K562 (cell line): Measurements from ENCODE around the gene SMCO4. TPM values are rescaled to one million over a fixed set of nuclear protein-coding genes. Genes with fewer than 3 reads are reported as not detected.

Experiments used
- CEBPB ChIP-seq: fragments of 450-650 bp; IDR thresholded peaks from 2 replicates; pipeline ENCODE4 v1.6.1; 2016; ENCODE audit warnings: missing genetic modification characterization, missing compliant biosample characterization
- CEBPG ChIP-seq, 3 experiments: fragments of 200-800 bp in 1 of 3; sonication (Bioruptor generic) in 1 of 3; sonication (generic) in 1 of 3; formaldehyde crosslinking in 1 of 3; IDR thresholded peaks in 2 of 3; conservative IDR thresholded peaks in 1 of 3; 2 replicates each; pipeline versions ENCODE4 v1.6.1 to v1.8.0; 2016 to 2022; ENCODE audit warnings: missing compliant biosample characterization in 2 of 3, missing genetic modification characterization in 2 of 3, mild to moderate bottlenecking in 1 of 3, missing genetic modification reagents in 1 of 3
- DDX20 ChIP-seq: fragments of 450-650 bp; IDR thresholded peaks from 2 replicates; pipeline ENCODE4 v1.6.1; 2016; ENCODE audit warnings: missing genetic modification characterization, low read depth, mild to moderate bottlenecking, missing compliant biosample characterization, moderate library complexity
- HNRNPH1 ChIP-seq: fragments of 200-400 bp; formaldehyde crosslinking; optimal IDR thresholded peaks from 2 replicates; pipeline ENCODE3; 2017; ENCODE audit warnings: low read depth, mild to moderate bottlenecking, low read length, moderate library complexity
- HSF4 ChIP-seq: fragments of 250-450 bp; sonication (Bioruptor Pico); IDR thresholded peaks from 2 replicates; pipeline ENCODE4 v2.1.2; 2022; ENCODE audit warnings: mild to moderate bottlenecking, moderate library complexity, borderline replicate concordance
- LCOR ChIP-seq: sonication (generic); formaldehyde crosslinking; IDR thresholded peaks from 2 replicates; pipeline ENCODE4 v1.8.0; 2022; ENCODE audit warnings: mild to moderate bottlenecking, missing genetic modification reagents
- MTF1 ChIP-seq: fragments of 250-450 bp; sonication (Bioruptor Pico); IDR thresholded peaks from 2 replicates; pipeline ENCODE4 v1.9.0; 2021; ENCODE audit warnings: moderate library complexity, mild to moderate bottlenecking, inconsistent platforms, borderline replicate concordance
- NR2C2 ChIP-seq, 2 experiments: fragments of 200-800 bp in 1 of 2; sonication (Bioruptor generic) in 1 of 2; sonication (generic) in 1 of 2; formaldehyde crosslinking in 1 of 2; IDR thresholded peaks; 2 replicates each; pipeline versions ENCODE4 v1.6.1 to v1.8.0; 2016 to 2022; ENCODE audit warnings: mild to moderate bottlenecking in 1 of 2, missing compliant biosample characterization in 1 of 2, missing genetic modification characterization in 1 of 2, missing genetic modification reagents in 1 of 2
- NRF1 ChIP-seq, 2 experiments: fragments of 450-650 bp; IDR thresholded peaks in 1 of 2; conservative IDR thresholded peaks in 1 of 2; 2 replicates each; pipeline ENCODE4 v1.6.1; 2014; ENCODE audit warnings: mild to moderate bottlenecking in 2 of 2
- PTTG1 ChIP-seq: fragments of 450-650 bp; IDR thresholded peaks from 2 replicates; pipeline ENCODE4 v1.6.1; 2016; ENCODE audit warnings: low read depth, mild to moderate bottlenecking, missing genetic modification characterization, missing compliant biosample characterization
- RAD51 ChIP-seq: fragments of 450-650 bp; IDR thresholded peaks from 2 replicates; pipeline ENCODE4 v1.7.1; 2016; ENCODE audit warnings: low read depth, mild to moderate bottlenecking, borderline replicate concordance
- TEAD2 ChIP-seq: fragments of 450-650 bp; IDR thresholded peaks from 2 replicates; pipeline ENCODE4 v1.6.1; 2016; ENCODE audit warnings: missing genetic modification characterization, control low read depth, missing compliant biosample characterization
- ZBTB34 ChIP-seq: fragments of 250-450 bp; sonication (Bioruptor Pico); IDR thresholded peaks from 2 replicates; pipeline ENCODE4 v1.8.0; 2021; ENCODE audit warnings: mild to moderate bottlenecking, moderate library complexity
- ZNF277 ChIP-seq: fragments of 250-450 bp; sonication (Bioruptor Pico); IDR thresholded peaks from 2 replicates; pipeline ENCODE4 v1.8.0; 2022; ENCODE audit warnings: inconsistent platforms, mild to moderate bottlenecking, moderate library complexity, borderline replicate concordance
- ZNF280A ChIP-seq: fragments of 450-650 bp; IDR thresholded peaks from 2 replicates; pipeline ENCODE4 v1.6.1; 2018; ENCODE audit warnings: mild to moderate bottlenecking, low read depth; ENCODE audit not compliant: partially characterized antibody
- ZNF444 ChIP-seq: fragments of 250-450 bp; sonication (Bioruptor Pico); IDR thresholded peaks from 2 replicates; pipeline ENCODE4 v1.4.0; 2020; ENCODE audit warnings: mild to moderate bottlenecking, moderate library complexity
- ZNF609 ChIP-seq: sonication (generic); formaldehyde crosslinking; IDR thresholded peaks from 2 replicates; pipeline ENCODE4 v1.8.1; 2023; ENCODE audit warnings: missing genetic modification reagents, mild to moderate bottlenecking, borderline replicate concordance
- polyA plus RNA-seq, 8 experiments: library from polyadenylated mRNA; depleted of rRNA in 4 of 8; stranded (reverse) in 5 of 8; unstranded in 3 of 8; fragments of >200 nt; fragmentation: Nextera tagmentation in 2 of 8; fragmentation: Illumina TruSeq in 1 of 8; extraction: Ambion mirVana in 2 of 8; extraction: Trizol in 1 of 8; gene quantifications; 2 replicates each; pipeline versions ENCODE4 v1.2.1 to v1.2.3, GENCODE V29; 2011 to 2014; ENCODE audit warnings: inconsistent platforms in 1 of 8, missing spikeins in 1 of 8
- total RNA-seq, 7 experiments: library from RNA; depleted of rRNA in 6 of 7; stranded (reverse); fragments of >200 nt in 6 of 7; fragmentation: Illumina TruSeq in 2 of 7; extraction: Trizol in 2 of 7; gene quantifications; 2 replicates each; pipeline versions ENCODE4 v1.2.1 to v1.2.3, GENCODE V29; 2011 to 2021; ENCODE audit warnings: low replicate concordance in 1 of 7

The SMCO4 gene
- total and polyA plus RNA-seq, 9 of the 15 experiments (the other 6 are each of a cell fraction or from before 2014, with no cell fraction given), result 1.8 to 27.8 (median 15.3) TPM

- no peak for TF ChIP-seq ZNF277
- TF ChIP-seq CEBPB (tag), result peak; percentile 46; the same call in 1 of the 2 replicates
- no peak for TF ChIP-seq NR2C2 (CRISPR knock-in tag; IDR thresholded peaks at IDR 0.05)
- TF ChIP-seq NR2C2 (tag; IDR thresholded peaks at IDR 0.05), result peak; percentile 59; the same call in 1 of the 2 replicates
- peak; percentile 77 for TF ChIP-seq CEBPG (CRISPR knock-in tag; IDR thresholded peaks at IDR 0.05)
- TF ChIP-seq CEBPG (tag; conservative IDR thresholded peaks at IDR 0.05 in 1 of 2, IDR thresholded peaks at IDR 0.05 in 1 of 2), result peak in 1 of 2 experiments; percentile 70; a peak in 2 of 4 replicates
- no peak for TF ChIP-seq RAD51
- peak; percentile 64 to 72; a peak in 3 of 4 replicates for TF ChIP-seq NRF1 (conservative IDR thresholded peaks at IDR 0.05 in 1 of 2, IDR thresholded peaks at IDR 0.05 in 1 of 2)
- no peak for TF ChIP-seq ZNF609 (CRISPR knock-in tag)
- TF ChIP-seq TEAD2, result no peak
- no peak for TF ChIP-seq ZNF280A
- no peak for TF ChIP-seq PTTG1 (tag)
- TF ChIP-seq ZBTB34 (CRISPR knock-in tag), result no peak
- no peak for TF ChIP-seq HNRNPH1
- TF ChIP-seq HSF4 (CRISPR knock-in tag), result no peak
- no peak for TF ChIP-seq LCOR (CRISPR knock-in tag)
- TF ChIP-seq ZNF444 (CRISPR knock-in tag), result no peak
- TF ChIP-seq DDX20 (tag), result no peak
- TF ChIP-seq MTF1 (CRISPR knock-in tag), result no peak
These were observed 48.2 kb upstream of the SMCO4 start (continued) for GRCh38 chr11:93591247-93591898.
